H54 (cell line): ENCODE measurements around the gene NTM.

ENCODE experiments used
- DNase-seq: peaks from one replicate; pipeline ENCODE4 v3.0.0; 2011; ENCODE audit warnings: low spot score, mixed read lengths; ENCODE audit not compliant: insufficient read length
- FAIRE-seq: peaks from 3 replicates; lab custom pipeline; 2011; peaks lifted over from hg19 to GRCh38; lab: Jason Lieb, UNC
- POLR2A ChIP-seq: IDR thresholded peaks from 2 replicates; pipeline ENCODE4 v1.6.1; 2011; ENCODE audit warnings: low read depth, mild to moderate bottlenecking, low read length

NTM gene

GRCh38 chr11:131388030-131388429 lies 17.6 kb downstream of the NTM start:
- FAIRE-seq (no peak), DNase-seq (no peak)
- no peak for TF ChIP-seq POLR2A

GRCh38 chr11:131389582-131389981 lies 19.2 kb downstream of the NTM start:
- DNase-seq = no peak
- no peak for FAIRE-seq
- no peak for TF ChIP-seq POLR2A

GRCh38 chr11:131391176-131391575 lies 20.8 kb downstream of the NTM start:
- FAIRE-seq (no peak), DNase-seq (no peak)
- TF ChIP-seq POLR2A = no peak

GRCh38 chr11:131392528-131393255 lies 22.3 kb downstream of the NTM start:
- FAIRE-seq = no peak
- no peak for TF ChIP-seq POLR2A
- DNase-seq = no peak

GRCh38 chr11:131393691-131394090 lies 23.3 kb downstream of the NTM start:
- DNase-seq (no peak), FAIRE-seq (no peak)
- TF ChIP-seq POLR2A = no peak

GRCh38 chr11:131397675-131398074 lies 27.3 kb downstream of the NTM start:
- DNase-seq = no peak
- FAIRE-seq = no peak
- no peak for TF ChIP-seq POLR2A

- DNase-seq (no peak), FAIRE-seq (no peak)
- no peak for TF ChIP-seq POLR2A
These were observed 31.6 kb downstream of the NTM start for GRCh38 chr11:131402040-131402439.

GRCh38 chr11:131404010-131404409 lies 33.6 kb downstream of the NTM start:
- FAIRE-seq = no peak
- no peak for TF ChIP-seq POLR2A
- no peak for DNase-seq

GRCh38 chr11:131408025-131408640 lies 37.7 kb downstream of the NTM start:
- FAIRE-seq (no peak), DNase-seq (peak; percentile 8)
- no peak for TF ChIP-seq POLR2A

- DNase-seq = no peak
These were observed 38.9 kb downstream of the NTM start for GRCh38 chr11:131409345-131409744.

GRCh38 chr11:131411636-131412035 lies 41.2 kb downstream of the NTM start:
- DNase-seq = no peak
- FAIRE-seq = no peak
- TF ChIP-seq POLR2A = no peak

More at GRCh38 chr11:131409345-131409744, 38.9 kb downstream of the NTM start:
- FAIRE-seq = no peak
- TF ChIP-seq POLR2A = no peak

- TF ChIP-seq POLR2A = no peak
- FAIRE-seq = no peak
These were observed 41.6 kb downstream of the NTM start for GRCh38 chr11:131412061-131412460.

GRCh38 chr11:131413217-131413616 lies 42.8 kb downstream of the NTM start:
- no peak for FAIRE-seq
- no peak for DNase-seq
- TF ChIP-seq POLR2A = no peak

More at GRCh38 chr11:131412061-131412460, 41.6 kb downstream of the NTM start:
- no peak for DNase-seq

GRCh38 chr11:131418189-131418588 lies 47.8 kb downstream of the NTM start:
- FAIRE-seq (no peak), DNase-seq (no peak)
- TF ChIP-seq POLR2A = no peak
